RWPE1 (cell line): ENCODE results near the gene KIZ.

Experiments
- CTCF ChIA-PET: fragments of 350-600 bp; sonication (Branson Sonifier 250); formaldehyde crosslinking; extraction: SDS; loops from one replicate; lab custom pipeline; 2021; lab: Yijun Ruan, JAX
- POLR2A ChIA-PET: fragments of 400-600 bp; formaldehyde crosslinking; extraction: SDS; loops from one replicate; lab custom pipeline; 2020; ENCODE audit warnings: antibody characterized with exemption; ENCODE audit not compliant: low non-redundant PET; lab: Yijun Ruan, JAX
- DNase-seq: peaks from one replicate; pipeline ENCODE4 v3.0.0; 2012; ENCODE audit warnings: low spot score
- H3K27ac ChIP-seq: fragments of 450-650 bp; 2 replicates; pipeline ENCODE4 v1.5.1; 2017
- TF ChIP-seq, protein P1 (sequence below): fragments of 450-650 bp; conservative IDR thresholded peaks from 2 replicates; pipeline ENCODE4 v1.5.1; 2017; ENCODE audit warnings: low read depth, mild to moderate bottlenecking

KIZ gene

DNA sequence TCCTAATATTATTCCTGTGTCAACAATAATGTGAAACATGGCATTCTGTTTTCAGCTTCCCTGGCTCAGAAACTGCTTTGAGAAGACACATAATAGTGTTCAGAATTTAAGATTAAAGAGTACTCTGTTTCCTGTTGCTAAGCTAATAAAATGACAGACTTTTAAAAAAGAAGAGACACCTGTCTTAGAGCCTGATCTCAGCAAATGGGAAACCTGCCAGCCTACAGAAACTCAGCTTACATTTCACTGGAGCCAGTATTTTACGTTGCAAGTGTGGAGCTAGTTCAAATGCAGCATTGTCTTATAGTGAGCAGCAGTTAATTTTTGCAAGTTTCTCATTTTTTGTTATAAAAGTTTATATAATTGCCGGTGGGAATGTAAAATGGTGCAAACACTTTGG is 28.8 kb downstream of the KIZ start:
- H3K27ac ChIP-seq = no peak overlapping the region
- TF ChIP-seq, protein P1, sequence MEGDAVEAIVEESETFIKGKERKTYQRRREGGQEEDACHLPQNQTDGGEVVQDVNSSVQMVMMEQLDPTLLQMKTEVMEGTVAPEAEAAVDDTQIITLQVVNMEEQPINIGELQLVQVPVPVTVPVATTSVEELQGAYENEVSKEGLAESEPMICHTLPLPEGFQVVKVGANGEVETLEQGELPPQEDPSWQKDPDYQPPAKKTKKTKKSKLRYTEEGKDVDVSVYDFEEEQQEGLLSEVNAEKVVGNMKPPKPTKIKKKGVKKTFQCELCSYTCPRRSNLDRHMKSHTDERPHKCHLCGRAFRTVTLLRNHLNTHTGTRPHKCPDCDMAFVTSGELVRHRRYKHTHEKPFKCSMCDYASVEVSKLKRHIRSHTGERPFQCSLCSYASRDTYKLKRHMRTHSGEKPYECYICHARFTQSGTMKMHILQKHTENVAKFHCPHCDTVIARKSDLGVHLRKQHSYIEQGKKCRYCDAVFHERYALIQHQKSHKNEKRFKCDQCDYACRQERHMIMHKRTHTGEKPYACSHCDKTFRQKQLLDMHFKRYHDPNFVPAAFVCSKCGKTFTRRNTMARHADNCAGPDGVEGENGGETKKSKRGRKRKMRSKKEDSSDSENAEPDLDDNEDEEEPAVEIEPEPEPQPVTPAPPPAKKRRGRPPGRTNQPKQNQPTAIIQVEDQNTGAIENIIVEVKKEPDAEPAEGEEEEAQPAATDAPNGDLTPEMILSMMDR = no peak
- CTCF ChIA-PET = no interaction called here
- no peak for DNase-seq
- POLR2A ChIA-PET = interaction anchor here (0.6 kb wide), 1 partner anchor 29 kb away, joined by 3 read pairs; the partner anchor contains the start of gene KIZ

DNA sequence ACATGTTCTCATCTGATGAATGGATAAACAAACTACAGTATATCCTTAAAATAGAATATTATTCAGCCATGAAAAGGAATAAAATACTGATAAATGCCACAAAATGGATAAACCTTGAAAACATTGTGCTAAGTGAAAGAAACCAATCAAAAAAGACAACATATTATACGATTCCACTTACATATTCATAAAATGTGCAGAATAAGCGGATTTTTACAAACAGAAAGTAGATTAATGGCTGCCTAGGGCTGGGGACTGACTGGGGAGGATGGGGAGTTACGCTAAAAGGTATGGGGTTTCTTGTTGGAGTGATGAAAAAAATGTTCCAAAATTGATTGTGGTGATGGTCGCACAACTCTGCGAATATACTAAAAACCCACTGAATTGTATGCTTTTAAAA is 29.4 kb downstream of the KIZ start:
- TF ChIP-seq, protein P1 = no peak
- no peak for DNase-seq
- no peak overlapping the region for H3K27ac ChIP-seq
- CTCF ChIA-PET = no interaction called here
- POLR2A ChIA-PET = no interaction called here

DNA sequence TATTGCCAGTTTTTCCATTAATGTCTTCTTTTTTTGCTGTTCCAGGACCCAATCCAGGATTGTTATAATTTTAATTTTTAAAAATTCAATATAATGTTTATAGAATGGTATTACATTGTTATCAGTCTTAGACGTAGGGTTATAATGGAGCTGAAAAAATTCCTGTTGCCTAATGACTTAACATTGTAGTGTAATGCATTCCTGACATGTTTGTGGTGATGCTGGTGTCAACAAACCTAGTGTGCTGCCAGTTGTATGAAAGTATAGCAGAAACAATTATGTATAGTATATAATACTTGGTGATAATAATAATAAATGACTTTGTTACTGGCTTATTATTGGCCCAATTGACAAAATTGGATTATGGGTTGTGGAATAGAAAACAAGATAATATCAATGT is 30.4 kb downstream of the KIZ start:
- TF ChIP-seq, protein P1 = no peak
- CTCF ChIA-PET = no interaction called here
- H3K27ac ChIP-seq = no peak overlapping the region
- peak; percentile 9 for DNase-seq
- POLR2A ChIA-PET = no interaction called here

DNA sequence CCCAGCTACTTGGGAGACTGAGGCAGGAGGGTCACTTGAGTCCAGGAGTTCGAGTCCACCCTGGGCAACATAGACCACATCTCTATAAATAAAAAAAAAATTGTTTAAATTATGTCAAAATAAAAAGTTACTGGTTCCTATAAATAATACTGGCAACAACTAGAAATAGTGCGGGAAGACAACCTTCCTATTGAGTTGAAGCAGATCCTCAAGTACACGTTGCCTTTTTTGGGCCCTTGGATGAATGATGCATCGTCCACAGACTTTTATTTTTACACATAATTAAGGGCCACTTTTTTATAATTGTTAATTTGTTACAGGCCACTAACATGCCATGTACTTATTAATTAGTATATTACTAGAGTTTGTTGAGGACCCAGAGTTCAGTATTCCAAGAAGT is 31.1 kb downstream of the KIZ start:
- TF ChIP-seq, protein P1 = no peak
- CTCF ChIA-PET = no interaction called here
- H3K27ac ChIP-seq = no peak overlapping the region
- POLR2A ChIA-PET = no interaction called here
- DNase-seq = no peak

DNA sequence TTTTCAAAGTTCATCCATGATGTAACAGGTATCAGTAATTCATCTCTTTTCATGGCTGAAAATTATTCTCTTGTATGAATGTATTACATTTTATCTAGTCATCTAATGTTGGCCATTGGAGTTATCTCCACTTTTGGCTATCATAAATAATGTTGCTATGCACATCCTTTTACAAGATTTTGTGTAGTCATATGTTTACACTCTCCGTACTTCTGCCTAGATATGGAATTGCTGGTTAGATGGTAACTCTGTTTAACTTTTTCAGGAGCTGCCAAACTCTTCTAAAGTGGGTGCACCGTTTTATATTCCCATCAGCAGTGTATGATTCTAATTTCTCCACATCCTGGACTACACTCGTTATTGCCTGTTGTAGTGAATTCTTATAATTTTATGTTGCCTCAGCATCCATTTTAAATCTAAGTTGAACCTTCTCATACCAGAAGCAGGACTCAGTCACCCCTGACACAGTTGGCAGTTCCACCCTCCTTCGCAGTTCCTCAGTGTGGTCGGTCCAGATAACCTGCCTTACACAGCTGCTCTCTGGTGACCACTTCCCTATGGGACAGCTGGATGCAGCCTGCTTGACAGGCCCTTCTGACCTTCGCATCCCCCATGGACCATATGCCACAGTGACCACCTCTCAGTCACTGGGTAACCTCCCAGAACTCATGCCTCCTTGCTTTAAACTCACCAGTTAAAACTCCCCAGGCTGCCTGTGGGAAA is 33.9 kb downstream of the KIZ start:
- no peak for DNase-seq
- ChIA-PET POLR2A (no interaction called here), CTCF (no interaction called here)
- H3K27ac ChIP-seq = no peak overlapping the region
- TF ChIP-seq, protein P1 = no peak

DNA sequence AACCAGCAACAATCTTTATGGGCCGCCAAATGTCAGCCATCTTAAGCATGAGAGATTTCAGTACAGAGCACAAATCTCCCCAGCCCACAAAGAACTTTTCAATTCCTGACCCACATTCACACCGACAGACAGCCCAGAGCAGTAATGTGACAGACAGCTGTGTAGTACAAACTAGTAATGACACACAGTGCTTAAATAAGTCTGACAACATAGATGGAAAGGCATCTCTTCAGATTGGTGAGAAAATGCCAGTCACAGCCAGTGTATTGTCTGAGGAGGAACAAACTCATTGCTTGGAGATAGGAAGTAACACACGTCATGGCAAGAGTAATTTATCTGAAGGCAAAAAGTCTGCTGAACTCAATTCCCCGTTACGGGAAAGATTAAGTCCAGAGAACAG is 36.0 kb downstream of the KIZ start:
- ChIA-PET POLR2A (no interaction called here), CTCF (no interaction called here)
- DNase-seq = no peak
- TF ChIP-seq, protein P1 = no peak
- H3K27ac ChIP-seq = no peak overlapping the region
